ENCODE measurements around the gene CRYBA2.

- no peak for TF ChIP-seq CTCF (IDR thresholded peaks at IDR 0.05; ENCODE audit: poor library complexity)
- TF ChIP-seq EZH2 (IDR thresholded peaks at IDR 0.05; ENCODE audit: borderline replicate concordance) = no peak
- no peak for TF ChIP-seq EZH2phosphoT487 (IDR thresholded peaks at IDR 0.05; ENCODE audit: low read depth, severe bottlenecking, unreplicated experiment)
Observed at GRCh38 chr2:219041252-219041651, 48.0 kb upstream of the CRYBA2 start, which contains the start of gene CFAP65.

Data from hepatocyte (in vitro differentiated cells).